Measurements from ENCODE around the gene RAPGEF2.
A peak's percentile ranks its signal among the peaks of the same experiment; 100 is the strongest.

RAPGEF2 gene

GRCh38 chr4:159346681-159347080, 243.8 kb downstream of the RAPGEF2 start:
- Mint-ChIP-seq H3K9me3 (no peaks in the 10 kb centered on the region), H3K4me1 (ENCODE audit: low read depth) (no peaks in the 10 kb centered on the region), H3K27ac (no peak overlapping the region), H3K4me3 (no peak overlapping the region), H3K27me3 (no peaks in the 10 kb centered on the region), H3K36me3 (ENCODE audit: low read depth) (peaks cover 84% of the 10 kb centered on the region)
- no peak for DNase-seq

GRCh38 chr4:159347813-159348212, 244.9 kb downstream of the RAPGEF2 start:
- no peaks in the 10 kb centered on the region for H3K4me1 Mint-ChIP-seq (ENCODE audit: low read depth)
- no peak overlapping the region for H3K4me3 Mint-ChIP-seq
- H3K9me3 Mint-ChIP-seq, result no peaks in the 10 kb centered on the region
- H3K27me3 Mint-ChIP-seq, result no peaks in the 10 kb centered on the region
- H3K27ac Mint-ChIP-seq, result no peak overlapping the region
- H3K36me3 Mint-ChIP-seq (ENCODE audit: low read depth), result peaks cover 85% of the 10 kb centered on the region
- no peak for DNase-seq

DNA sequence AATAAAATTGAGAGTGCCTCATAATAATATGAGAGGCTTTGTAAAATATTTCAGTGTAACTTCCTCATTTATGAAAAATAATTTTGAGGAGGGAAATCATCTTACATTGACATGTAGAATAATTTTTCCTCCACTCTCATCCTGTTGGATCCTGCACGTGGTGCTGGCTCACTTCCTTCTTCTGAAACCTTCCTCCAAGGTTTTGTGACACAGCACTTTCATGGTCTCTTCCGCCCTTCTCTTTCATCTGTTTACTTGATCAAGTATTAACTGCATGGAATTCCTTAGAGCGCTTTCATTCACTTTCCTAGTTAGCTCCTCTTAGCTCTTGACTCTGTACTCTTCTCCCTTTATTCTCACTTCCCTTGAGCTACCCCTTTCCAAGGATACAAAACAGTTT, 246.5 kb downstream of the RAPGEF2 start:
- Mint-ChIP-seq H3K4me3 (no peak overlapping the region), H3K4me1 (ENCODE audit: low read depth) (no peaks in the 10 kb centered on the region), H3K36me3 (ENCODE audit: low read depth) (peaks cover 86% of the 10 kb centered on the region), H3K9me3 (no peaks in the 10 kb centered on the region), H3K27me3 (no peaks in the 10 kb centered on the region), H3K27ac (peak overlapping the region; percentile 16)
- no peak for DNase-seq

- Mint-ChIP-seq H3K4me1 (ENCODE audit: low read depth) (no peaks in the 10 kb centered on the region), H3K36me3 (ENCODE audit: low read depth) (peaks cover 84% of the 10 kb centered on the region)
Measured at GRCh38 chr4:159352609-159353008, 249.7 kb downstream of the RAPGEF2 start.

GRCh38 chr4:159353422-159354116, 250.7 kb downstream of the RAPGEF2 start:
- no peaks in the 10 kb centered on the region for H3K9me3 Mint-ChIP-seq
- H3K27me3 Mint-ChIP-seq, result no peaks in the 10 kb centered on the region
- no peak overlapping the region for H3K4me3 Mint-ChIP-seq
- no peak overlapping the region for H3K27ac Mint-ChIP-seq
- no peaks in the 10 kb centered on the region for H3K4me1 Mint-ChIP-seq (ENCODE audit: low read depth)
- peaks cover 84% of the 10 kb centered on the region for H3K36me3 Mint-ChIP-seq (ENCODE audit: low read depth)
- no peak for DNase-seq

More at GRCh38 chr4:159352609-159353008, 249.7 kb downstream of the RAPGEF2 start:
- no peak overlapping the region for H3K27ac Mint-ChIP-seq
- H3K27me3 Mint-ChIP-seq, result no peaks in the 10 kb centered on the region
- H3K4me3 Mint-ChIP-seq, result no peak overlapping the region
- H3K9me3 Mint-ChIP-seq, result no peaks in the 10 kb centered on the region
- DNase-seq, result no peak

- Mint-ChIP-seq H3K4me3 (no peak overlapping the region), H3K4me1 (ENCODE audit: low read depth) (no peaks in the 10 kb centered on the region), H3K36me3 (ENCODE audit: low read depth) (peaks cover 91% of the 10 kb centered on the region), H3K27ac (no peak overlapping the region), H3K27me3 (no peaks in the 10 kb centered on the region), H3K9me3 (no peaks in the 10 kb centered on the region)
- DNase-seq, result no peak
Measured at GRCh38 chr4:159355466-159355865, 252.6 kb downstream of the RAPGEF2 start.

DNA sequence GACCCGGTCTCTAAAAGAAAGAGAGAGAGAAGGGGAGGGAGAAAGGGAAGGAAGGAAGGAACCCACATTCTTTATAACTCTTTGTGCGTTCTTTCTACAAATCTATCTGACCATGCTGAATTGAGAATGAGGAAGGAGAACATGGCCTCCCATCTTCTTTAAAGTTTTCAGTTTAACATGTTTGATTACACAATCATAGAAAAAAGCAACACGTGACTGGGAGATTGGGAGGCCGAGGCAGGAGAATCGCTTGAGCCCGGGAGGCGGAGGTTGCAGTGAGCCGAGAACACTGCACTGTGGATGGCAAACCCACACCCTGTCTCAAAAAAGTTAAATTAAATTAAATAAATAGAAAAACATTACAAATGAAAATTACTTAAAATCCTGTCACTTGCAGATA, 254.5 kb downstream of the RAPGEF2 start:
- H3K9me3 Mint-ChIP-seq, result no peaks in the 10 kb centered on the region
- no peak overlapping the region for H3K4me3 Mint-ChIP-seq
- no peaks in the 10 kb centered on the region for H3K4me1 Mint-ChIP-seq (ENCODE audit: low read depth)
- no peak for DNase-seq
- H3K27me3 Mint-ChIP-seq, result no peaks in the 10 kb centered on the region
- H3K27ac Mint-ChIP-seq, result no peak overlapping the region
- H3K36me3 Mint-ChIP-seq (ENCODE audit: low read depth), result peaks cover 85% of the 10 kb centered on the region

DNA sequence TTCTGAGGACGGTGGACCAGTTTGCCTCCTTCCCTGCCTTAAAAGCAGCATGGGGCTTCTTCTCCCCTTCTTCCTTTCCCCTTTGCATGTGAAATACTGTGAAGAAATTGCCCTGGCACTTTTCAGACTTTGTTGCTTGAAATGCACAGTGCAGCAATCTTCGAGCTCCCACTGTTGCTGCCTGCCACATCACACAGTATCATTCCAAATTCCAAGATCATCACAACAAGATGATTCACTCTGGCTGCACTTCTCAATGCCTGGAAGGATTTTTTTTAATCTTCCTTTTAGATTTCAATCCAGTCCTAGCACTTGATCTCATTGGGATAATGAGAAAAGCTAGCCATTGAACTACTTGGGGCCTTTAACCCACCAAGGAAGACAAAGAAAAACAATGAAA, 255.3 kb downstream of the RAPGEF2 start:
- Mint-ChIP-seq H3K27ac (no peak overlapping the region), H3K9me3 (no peaks in the 10 kb centered on the region), H3K27me3 (no peaks in the 10 kb centered on the region), H3K36me3 (ENCODE audit: low read depth) (peaks cover 76% of the 10 kb centered on the region), H3K4me1 (ENCODE audit: low read depth) (no peaks in the 10 kb centered on the region), H3K4me3 (no peak overlapping the region)
- no peak for DNase-seq

DNA sequence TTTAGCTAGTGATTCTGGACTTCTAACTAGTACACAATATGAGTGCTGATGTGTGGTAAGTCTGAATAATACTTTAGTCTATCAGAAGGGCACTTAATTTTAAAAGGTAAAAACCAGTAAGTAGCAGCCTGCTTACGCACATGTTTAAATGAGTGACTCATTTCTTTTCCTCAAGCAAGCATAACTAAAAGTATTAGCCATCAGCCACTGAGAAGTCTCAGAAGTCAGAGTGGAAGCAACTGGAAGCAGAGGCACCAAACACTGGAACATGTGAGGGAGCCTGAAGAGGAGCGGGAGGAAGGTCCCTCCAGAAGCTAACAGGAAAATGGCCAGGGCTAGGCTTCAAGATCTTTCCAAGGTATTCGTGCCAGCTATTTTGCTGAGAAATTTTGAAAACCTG, 257.7 kb downstream of the RAPGEF2 start:
- no peak for DNase-seq
- no peak overlapping the region for H3K4me3 Mint-ChIP-seq
- H3K27ac Mint-ChIP-seq, result no peak overlapping the region
- no peaks in the 10 kb centered on the region for H3K9me3 Mint-ChIP-seq
- H3K4me1 Mint-ChIP-seq (ENCODE audit: low read depth), result no peaks in the 10 kb centered on the region
- H3K36me3 Mint-ChIP-seq (ENCODE audit: low read depth), result peaks cover 54% of the 10 kb centered on the region
- peaks cover 3% of the 10 kb centered on the region for H3K27me3 Mint-ChIP-seq

GRCh38 chr4:159363361-159363760, 260.5 kb downstream of the RAPGEF2 start:
- Mint-ChIP-seq H3K4me1 (ENCODE audit: low read depth) (no peaks in the 10 kb centered on the region), H3K36me3 (ENCODE audit: low read depth) (peaks cover 34% of the 10 kb centered on the region), H3K4me3 (no peak overlapping the region), H3K27me3 (peaks cover 19% of the 10 kb centered on the region), H3K9me3 (no peaks in the 10 kb centered on the region), H3K27ac (no peak overlapping the region)
- DNase-seq, result no peak

GRCh38 chr4:159366966-159367780, 264.3 kb downstream of the RAPGEF2 start:
- peaks cover 32% of the 10 kb centered on the region for H3K27me3 Mint-ChIP-seq
- H3K9me3 Mint-ChIP-seq, result no peaks in the 10 kb centered on the region
- H3K27ac Mint-ChIP-seq, result no peak overlapping the region
- no peak overlapping the region for H3K4me3 Mint-ChIP-seq
- peaks cover 2% of the 10 kb centered on the region for H3K4me1 Mint-ChIP-seq (ENCODE audit: low read depth)
- DNase-seq, result no peak
- no peaks in the 10 kb centered on the region for H3K36me3 Mint-ChIP-seq (ENCODE audit: low read depth)

- no peak overlapping the region for H3K27ac Mint-ChIP-seq
- peaks cover 32% of the 10 kb centered on the region for H3K27me3 Mint-ChIP-seq
- H3K9me3 Mint-ChIP-seq, result no peaks in the 10 kb centered on the region
- H3K4me3 Mint-ChIP-seq, result no peak overlapping the region
- no peaks in the 10 kb centered on the region for H3K36me3 Mint-ChIP-seq (ENCODE audit: low read depth)
- DNase-seq, result no peak
- peaks cover 2% of the 10 kb centered on the region for H3K4me1 Mint-ChIP-seq (ENCODE audit: low read depth)
Measured at GRCh38 chr4:159367781-159368080, 264.9 kb downstream of the RAPGEF2 start.

DNA sequence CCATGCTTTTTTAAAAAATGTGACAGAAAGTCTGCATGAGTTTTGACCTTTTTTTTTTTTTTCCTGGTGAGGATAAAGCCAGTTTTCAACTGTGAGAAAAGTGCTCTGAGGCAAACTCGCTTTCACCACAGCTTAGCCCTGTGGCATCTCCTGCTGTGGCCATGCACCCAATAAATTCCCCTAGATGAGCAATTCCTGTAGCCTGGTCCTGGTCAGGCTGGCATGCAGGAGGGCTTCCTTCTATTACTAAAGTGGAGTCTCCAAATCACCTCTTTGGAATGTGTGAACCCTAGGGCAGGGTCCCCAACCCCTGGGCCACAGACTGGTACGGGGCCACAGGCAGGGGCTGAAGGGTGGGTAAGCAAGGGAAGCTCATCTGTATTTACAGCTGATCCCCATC, 265.4 kb downstream of the RAPGEF2 start:
- H3K27me3 Mint-ChIP-seq, result peaks cover 32% of the 10 kb centered on the region
- H3K27ac Mint-ChIP-seq, result no peak overlapping the region
- H3K4me3 Mint-ChIP-seq, result no peak overlapping the region
- DNase-seq, result no peak
- peaks cover 2% of the 10 kb centered on the region for H3K4me1 Mint-ChIP-seq (ENCODE audit: low read depth)
- H3K36me3 Mint-ChIP-seq (ENCODE audit: low read depth), result no peaks in the 10 kb centered on the region
- no peaks in the 10 kb centered on the region for H3K9me3 Mint-ChIP-seq

DNA sequence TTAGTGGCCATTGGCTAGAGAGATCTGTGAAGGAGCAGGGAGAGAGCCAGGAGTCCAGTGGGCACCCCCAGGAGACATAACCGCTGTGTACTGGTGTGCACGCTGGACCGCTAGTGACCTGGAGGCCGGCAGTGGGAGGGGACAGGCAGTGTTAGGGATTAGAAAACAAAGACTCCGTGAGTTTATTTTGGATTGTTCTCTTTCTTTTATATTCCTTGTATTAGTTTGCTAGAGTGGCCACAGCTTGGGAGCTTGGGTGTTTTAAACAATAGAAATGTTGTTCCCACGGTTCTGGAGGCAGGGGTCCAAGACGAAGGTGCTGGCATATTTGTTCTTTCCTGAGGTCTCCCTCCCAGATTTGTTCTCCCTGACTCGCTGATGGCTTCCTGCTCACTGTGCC, 266.4 kb downstream of the RAPGEF2 start:
- H3K4me1 Mint-ChIP-seq (ENCODE audit: low read depth), result peaks cover 2% of the 10 kb centered on the region
- no peak for DNase-seq
- H3K27ac Mint-ChIP-seq, result no peak overlapping the region
- no peaks in the 10 kb centered on the region for H3K36me3 Mint-ChIP-seq (ENCODE audit: low read depth)
- H3K4me3 Mint-ChIP-seq, result no peak overlapping the region
- H3K9me3 Mint-ChIP-seq, result no peaks in the 10 kb centered on the region
- H3K27me3 Mint-ChIP-seq, result peaks cover 32% of the 10 kb centered on the region

- no peaks in the 10 kb centered on the region for H3K9me3 Mint-ChIP-seq
Measured at GRCh38 chr4:159370286-159370685, 267.4 kb downstream of the RAPGEF2 start.

More at GRCh38 chr4:159370286-159370685, 267.4 kb downstream of the RAPGEF2 start:
- H3K4me3 Mint-ChIP-seq, result no peak overlapping the region
- DNase-seq, result no peak
- H3K4me1 Mint-ChIP-seq (ENCODE audit: low read depth), result peaks cover 2% of the 10 kb centered on the region
- no peaks in the 10 kb centered on the region for H3K36me3 Mint-ChIP-seq (ENCODE audit: low read depth)
- H3K27me3 Mint-ChIP-seq, result peaks cover 32% of the 10 kb centered on the region
- H3K27ac Mint-ChIP-seq, result no peak overlapping the region

Data from activated T-cell treated with anti-CD3 and anti-CD28 coated beads, Interleukin-2, amount 50 U/mL, for 24 hours (primary cell).